K562 (cell line): ENCODE data around the gene HNRNPH1. TPM values are rescaled to one million over a fixed set of nuclear protein-coding genes. Genes with fewer than 3 reads are reported as not detected.
A peak's percentile ranks its signal among the peaks of the same experiment; 100 is the strongest.

Source experiments
- ARHGAP35 ChIP-seq: fragments of 450-650 bp; IDR thresholded peaks from 2 replicates; pipeline ENCODE4 v1.6.1; 2018; ENCODE audit not compliant: partially characterized antibody
- ARID1B ChIP-seq: fragments of 450-650 bp; IDR thresholded peaks from 2 replicates; pipeline ENCODE4 v1.6.1; 2016; ENCODE audit warnings: antibody characterized with exemption, mild to moderate bottlenecking, inconsistent platforms
- ATF6 ChIP-seq: sonication (generic); formaldehyde crosslinking; IDR thresholded peaks from 2 replicates; pipeline ENCODE4 v1.4.0; 2020; ENCODE audit warnings: mild to moderate bottlenecking, missing genetic modification reagents
- ELF1 ChIP-seq: fragments of 200-800 bp; sonication (Bioruptor generic); IDR thresholded peaks from 2 replicates; pipeline ENCODE4 v1.6.1; 2016; ENCODE audit warnings: missing genetic modification characterization, missing compliant biosample characterization
- EP400 ChIP-seq: fragments of 450-650 bp; IDR thresholded peaks from 2 replicates; pipeline ENCODE4 v1.6.1; 2017; ENCODE audit warnings: antibody characterized with exemption, mild to moderate bottlenecking, moderate library complexity
- ETS2 ChIP-seq: IDR thresholded peaks from 2 replicates; pipeline ENCODE4 v1.6.1; 2016; ENCODE audit warnings: borderline replicate concordance, missing genetic modification characterization, mild to moderate bottlenecking, moderate library complexity, missing compliant biosample characterization; ENCODE audit not compliant: poor library complexity, severe bottlenecking
- HNRNPL ChIP-seq: fragments of 200-400 bp; formaldehyde crosslinking; IDR thresholded peaks from 2 replicates; pipeline ENCODE4 v1.6.1; 2017; ENCODE audit warnings: low read depth, mild to moderate bottlenecking, low read length
- KLF6 ChIP-seq: fragments of 250-450 bp; sonication (Bioruptor Pico); IDR thresholded peaks from 2 replicates; pipeline ENCODE4 v1.4.0; 2020; ENCODE audit warnings: mild to moderate bottlenecking, moderate library complexity, borderline replicate concordance
- L3MBTL2 ChIP-seq: fragments of 450-650 bp; IDR thresholded peaks from 2 replicates; pipeline ENCODE4 v1.6.1; 2016; ENCODE audit warnings: mild to moderate bottlenecking, moderate library complexity
- MTA1 ChIP-seq: fragments of 450-650 bp; IDR thresholded peaks from 2 replicates; pipeline ENCODE4 v1.6.1; 2017; ENCODE audit warnings: borderline replicate concordance
- NFE2 ChIP-seq: IDR thresholded peaks from 2 replicates; pipeline ENCODE4 v1.6.1; 2014; ENCODE audit warnings: antibody characterized with exemption, low read depth
- RAD51 ChIP-seq: fragments of 450-650 bp; IDR thresholded peaks from 2 replicates; pipeline ENCODE4 v1.7.1; 2016; ENCODE audit warnings: low read depth, mild to moderate bottlenecking, borderline replicate concordance
- TBP ChIP-seq: optimal IDR thresholded peaks from 2 replicates; pipeline ENCODE3; 2011; ENCODE audit warnings: low read depth, low read length, improper control_type of control experiment
- TCF7 ChIP-seq: sonication (generic); IDR thresholded peaks from 2 replicates; pipeline ENCODE4 v1.6.1; 2016; ENCODE audit warnings: antibody characterized with exemption, borderline replicate concordance
- THAP12 ChIP-seq: fragments of 250-450 bp; sonication (Bioruptor Pico); IDR thresholded peaks from 2 replicates; pipeline ENCODE4 v1.9.0; 2021; ENCODE audit warnings: mild to moderate bottlenecking, inconsistent platforms
- ZKSCAN3 ChIP-seq: fragments of 250-450 bp; sonication (Bioruptor Pico); IDR thresholded peaks from 2 replicates; pipeline ENCODE4 v1.4.0; 2020
- ZMIZ1 ChIP-seq, 2 experiments: fragments of 150-350 bp in 1 of 2; IDR thresholded peaks; 2 replicates each; pipeline ENCODE4 v1.6.1; 2012 to 2016; ENCODE audit warnings: low read depth in 2 of 2, low read length in 2 of 2, mild to moderate bottlenecking in 1 of 2, moderate library complexity in 1 of 2
- ZNF384 ChIP-seq: IDR thresholded peaks from 2 replicates; pipeline ENCODE4 v1.6.1; 2012; ENCODE audit warnings: low read depth, low read length, improper control_type of control experiment
- polyA plus RNA-seq, 8 experiments: library from polyadenylated mRNA; depleted of rRNA in 4 of 8; stranded (reverse) in 5 of 8; unstranded in 3 of 8; fragments of >200 nt; fragmentation: Nextera tagmentation in 2 of 8; fragmentation: Illumina TruSeq in 1 of 8; extraction: Ambion mirVana in 2 of 8; extraction: Trizol in 1 of 8; gene quantifications; 2 replicates each; pipeline versions ENCODE4 v1.2.1 to v1.2.3, GENCODE V29; 2011 to 2014; ENCODE audit warnings: inconsistent platforms in 1 of 8, missing spikeins in 1 of 8
- total RNA-seq, 7 experiments: library from RNA; depleted of rRNA in 6 of 7; stranded (reverse); fragments of >200 nt in 6 of 7; fragmentation: Illumina TruSeq in 2 of 7; extraction: Trizol in 2 of 7; gene quantifications; 2 replicates each; pipeline versions ENCODE4 v1.2.1 to v1.2.3, GENCODE V29; 2011 to 2021; ENCODE audit warnings: low replicate concordance in 1 of 7
- TF ChIP-seq, protein P1 (sequence below): fragments of 200-800 bp; sonication (Bioruptor generic); IDR thresholded peaks from 2 replicates; pipeline ENCODE4 v1.6.1; 2017; ENCODE audit warnings: missing genetic modification characterization, missing compliant biosample characterization

Gene HNRNPH1
- total and polyA plus RNA-seq, 9 of the 15 experiments (the other 6 are each of a cell fraction or from before 2014, with no cell fraction given), result 103 to 656 (median 561) TPM

DNA sequence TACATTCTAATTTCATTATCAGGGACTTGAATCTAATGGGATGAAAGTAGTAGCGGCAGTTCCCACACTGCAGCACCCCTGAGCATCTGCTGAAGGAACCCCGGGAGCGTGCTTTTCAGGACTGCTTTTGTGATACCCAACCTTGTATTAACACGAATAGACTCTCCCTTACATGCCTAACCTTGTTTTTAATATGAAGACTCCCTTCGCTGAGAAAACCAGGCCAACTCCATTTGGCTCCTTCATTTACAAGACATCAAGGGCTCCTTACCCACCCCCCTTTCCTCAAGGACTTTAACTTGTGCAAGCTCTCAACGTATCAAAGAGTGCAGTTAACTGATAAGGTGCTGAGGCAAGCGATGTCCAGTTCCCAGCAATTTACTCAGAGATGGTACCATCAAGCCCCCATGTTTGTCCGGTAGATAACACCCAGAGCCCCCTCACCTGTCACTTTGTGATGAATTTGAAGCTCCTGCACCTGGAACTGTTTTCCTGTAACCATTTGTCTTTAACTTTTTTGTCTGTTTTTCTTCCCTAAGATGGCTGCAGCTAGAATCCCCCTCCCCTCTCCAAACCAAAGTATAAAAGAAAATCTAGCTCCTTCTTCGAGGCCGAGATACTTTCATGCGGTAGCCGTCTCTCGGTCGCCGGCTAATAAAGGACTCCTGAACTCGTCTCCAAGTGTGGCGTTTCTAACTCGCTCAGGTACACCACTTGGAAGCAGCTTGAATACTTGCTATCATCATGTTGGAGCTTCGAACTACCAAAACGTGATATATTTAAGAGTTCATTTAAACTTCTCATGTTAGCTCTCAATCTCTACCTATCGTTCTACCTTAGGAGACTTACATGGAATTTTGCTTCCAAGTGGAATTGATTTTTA, 10.7 kb downstream of the HNRNPH1 start (continued):
- TF ChIP-seq KLF6 (CRISPR knock-in tag) (no peak), ARHGAP35 (no peak), ATF6 (CRISPR knock-in tag) (no peak), TBP (no peak), ZKSCAN3 (CRISPR knock-in tag) (no peak), L3MBTL2 (no peak), ETS2 (no peak), RAD51 (no peak), NFE2 (no peak), EP400 (peak; percentile 27; the same call in 1 of the 2 replicates), ELF1 (tag) (no peak), ARID1B (peak; percentile 93), ZMIZ1 (IDR thresholded peaks at IDR 0.05; ENCODE audit: low read depth in 2 of 2, low read length in 2 of 2) (0 out of 4 replicates have a peak, but pooled peaks of 1 of the 2 experiments have one; percentile 26), TCF7 (no peak), ZNF384 (no peak), MTA1 (no peak), THAP12 (CRISPR knock-in tag) (no peak), HNRNPL (no peak)
- TF ChIP-seq, protein P1, sequence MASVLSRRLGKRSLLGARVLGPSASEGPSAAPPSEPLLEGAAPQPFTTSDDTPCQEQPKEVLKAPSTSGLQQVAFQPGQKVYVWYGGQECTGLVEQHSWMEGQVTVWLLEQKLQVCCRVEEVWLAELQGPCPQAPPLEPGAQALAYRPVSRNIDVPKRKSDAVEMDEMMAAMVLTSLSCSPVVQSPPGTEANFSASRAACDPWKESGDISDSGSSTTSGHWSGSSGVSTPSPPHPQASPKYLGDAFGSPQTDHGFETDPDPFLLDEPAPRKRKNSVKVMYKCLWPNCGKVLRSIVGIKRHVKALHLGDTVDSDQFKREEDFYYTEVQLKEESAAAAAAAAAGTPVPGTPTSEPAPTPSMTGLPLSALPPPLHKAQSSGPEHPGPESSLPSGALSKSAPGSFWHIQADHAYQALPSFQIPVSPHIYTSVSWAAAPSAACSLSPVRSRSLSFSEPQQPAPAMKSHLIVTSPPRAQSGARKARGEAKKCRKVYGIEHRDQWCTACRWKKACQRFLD, result 0 out of 2 replicates have a peak, but pooled peaks have one; percentile 31
